Naive B cell (primary cell): ENCODE results near the gene ATF6. TPM values are rescaled to one million over a fixed set of nuclear protein-coding genes. Genes with fewer than 3 reads are reported as not detected.

Experiments
- ATAC-seq, 2 donors: fragments of 150-1000 bp; cut with Tn5 transposase; 2 replicates each; pipeline ENCODE4 v1.10.0; 2021; ENCODE audit warnings: low read depth in 2 of 2, mild to moderate bottlenecking in 2 of 2, moderate library complexity in 2 of 2
- DNase-seq: peaks from one replicate; pipeline ENCODE4 v3.0.0; 2022
- H3K27ac Mint-ChIP-seq, 6 donors: one replicate each; pipeline ENCODE4 v1.8.0; 2020 to 2022; ENCODE audit warnings: mild to moderate bottlenecking in 6 of 6, mixed read lengths in 6 of 6, moderate library complexity in 5 of 6, inconsistent platforms in 2 of 6
- H3K27me3 Mint-ChIP-seq, 3 donors: one replicate each; pipeline ENCODE4 v1.8.0; 2021 to 2022; ENCODE audit warnings: mixed read lengths in 3 of 3, mild to moderate bottlenecking in 1 of 3
- H3K36me3 Mint-ChIP-seq, 2 donors: one replicate each; pipeline ENCODE4 v1.8.0; 2020 to 2022; ENCODE audit warnings: mixed read lengths in 2 of 2, inconsistent platforms in 1 of 2, mild to moderate bottlenecking in 1 of 2
- H3K4me1 Mint-ChIP-seq, 3 donors: one replicate each; pipeline ENCODE4 v1.8.0; 2020 to 2022; ENCODE audit warnings: mixed read lengths in 3 of 3, inconsistent platforms in 1 of 3, mild to moderate bottlenecking in 1 of 3, moderate library complexity in 1 of 3
- H3K4me3 Mint-ChIP-seq, 8 donors: one replicate each; pipeline ENCODE4 v1.8.0; 2020 to 2022; ENCODE audit warnings: mild to moderate bottlenecking in 8 of 8, mixed read lengths in 8 of 8, moderate library complexity in 8 of 8, inconsistent platforms in 2 of 8
- H3K9me3 Mint-ChIP-seq, 7 donors: one replicate each; pipeline ENCODE4 v1.8.0; 2020 to 2022; ENCODE audit warnings: mixed read lengths in 7 of 7, mild to moderate bottlenecking in 5 of 7, inconsistent platforms in 2 of 7, moderate library complexity in 1 of 7
- polyA plus RNA-seq, 6 donors: library from polyadenylated mRNA; unstranded; fragments of 300-500 nt; fragmentation: Illumina TruSeq; gene quantifications; one replicate each; pipeline ENCODE4 v1.2.3, GENCODE V29; 2021; ENCODE audit warnings: low read depth in 6 of 6

The ATF6 gene
- polyA plus RNA-seq, 6 donors from 2014 or later, result 12.0 to 15.3 (median 14.3) TPM

- Mint-ChIP-seq H3K27me3 (peaks cover 21 to 52% (median 32%) of the 10 kb centered on the region in 3 donors), H3K4me3 (no peak overlapping the region), H3K36me3 (no peaks in the 10 kb centered on the region), H3K27ac (no peak overlapping the region), H3K9me3 (no peaks in the 10 kb centered on the region), H3K4me1 (peaks cover 0 to 2% (median 0%) of the 10 kb centered on the region in 3 donors)
- DNase-seq, result no peak
- ATAC-seq, result no peak
These were observed 240.0 kb downstream of the ATF6 start for GRCh38 chr1:162006081-162006480.

- Mint-ChIP-seq H3K27ac (no peak overlapping the region), H3K9me3 (no peaks in the 10 kb centered on the region), H3K4me3 (no peak overlapping the region), H3K36me3 (no peaks in the 10 kb centered on the region), H3K27me3 (peaks cover 21 to 57% (median 32%) of the 10 kb centered on the region in 3 donors), H3K4me1 (peaks cover 0 to 2% (median 0%) of the 10 kb centered on the region in 3 donors)
- ATAC-seq (no peak), DNase-seq (no peak)
These were observed 241.3 kb downstream of the ATF6 start for GRCh38 chr1:162007466-162007865.

GRCh38 chr1:162008799-162009198 is 242.7 kb downstream of the ATF6 start:
- peaks cover 0 to 4% of the 10 kb centered on the region in 2 donors for H3K36me3 Mint-ChIP-seq
- no peaks in the 10 kb centered on the region for H3K4me1 Mint-ChIP-seq
- ATAC-seq (no peak), DNase-seq (no peak)
- peaks cover 22 to 60% (median 28%) of the 10 kb centered on the region in 3 donors for H3K27me3 Mint-ChIP-seq
- H3K27ac Mint-ChIP-seq, result no peak overlapping the region
- no peak overlapping the region for H3K4me3 Mint-ChIP-seq
- H3K9me3 Mint-ChIP-seq, result peaks cover 2 to 10% (median 5%) of the 10 kb centered on the region in 7 donors

- peak overlapping the region in 1 of 6 donors; percentile 48 for H3K27ac Mint-ChIP-seq
- peaks cover 2 to 17% (median 8%) of the 10 kb centered on the region in 7 donors for H3K9me3 Mint-ChIP-seq
- H3K27me3 Mint-ChIP-seq, result peaks cover 21 to 61% (median 25%) of the 10 kb centered on the region in 3 donors
- DNase-seq (no peak), ATAC-seq (no peak)
- no peaks in the 10 kb centered on the region for H3K4me1 Mint-ChIP-seq
- H3K36me3 Mint-ChIP-seq, result peaks cover 0 to 12% of the 10 kb centered on the region in 2 donors
- no peak overlapping the region for H3K4me3 Mint-ChIP-seq
These were observed 243.5 kb downstream of the ATF6 start for GRCh38 chr1:162009501-162010174.

GRCh38 chr1:162010175-162010506 is 244.0 kb downstream of the ATF6 start:
- H3K4me1 Mint-ChIP-seq, result no peaks in the 10 kb centered on the region
- no peak for ATAC-seq
- no peak overlapping the region for H3K27ac Mint-ChIP-seq
- H3K27me3 Mint-ChIP-seq, result peaks cover 16 to 56% (median 20%) of the 10 kb centered on the region in 3 donors
- no peak for DNase-seq
- H3K9me3 Mint-ChIP-seq, result peaks cover 2 to 17% (median 8%) of the 10 kb centered on the region in 7 donors
- peaks cover 0 to 12% of the 10 kb centered on the region in 2 donors for H3K36me3 Mint-ChIP-seq
- no peak overlapping the region for H3K4me3 Mint-ChIP-seq

- ATAC-seq (no peak), DNase-seq (no peak)
- Mint-ChIP-seq H3K27me3 (peaks cover 18 to 60% (median 19%) of the 10 kb centered on the region in 3 donors), H3K4me3 (no peak overlapping the region), H3K4me1 (no peaks in the 10 kb centered on the region), H3K36me3 (peaks cover 0 to 12% of the 10 kb centered on the region in 2 donors), H3K27ac (no peak overlapping the region), H3K9me3 (peaks cover 2 to 17% (median 8%) of the 10 kb centered on the region in 7 donors)
These were observed 245.4 kb downstream of the ATF6 start for GRCh38 chr1:162011337-162012012.

- Mint-ChIP-seq H3K9me3 (peaks cover 2 to 17% (median 8%) of the 10 kb centered on the region in 7 donors), H3K4me3 (no peak overlapping the region), H3K27me3 (peaks cover 11 to 47% (median 27%) of the 10 kb centered on the region in 3 donors), H3K4me1 (no peaks in the 10 kb centered on the region), H3K27ac (no peak overlapping the region), H3K36me3 (peaks cover 0 to 12% of the 10 kb centered on the region in 2 donors)
- ATAC-seq (no peak), DNase-seq (no peak)
These were observed 247.2 kb downstream of the ATF6 start for GRCh38 chr1:162013289-162013688.

Other genes starting within 250 kb of the ATF6 start
- under 1 TPM in 2 of 6 donors, not detected in 4; 0.12 to 0.13 TPM for gene HSPA6, start 241.8 kb upstream of the ATF6 start, polyA plus RNA-seq
- gene FCGR3A, start 216.5 kb upstream of the ATF6 start, polyA plus RNA-seq, result 1 to 10 TPM in 4 of 6 donors, under 1 TPM in 2; 0.33 to 3.1 (median 1.3) TPM
- gene FCGR3B, start 135.1 kb upstream of the ATF6 start, polyA plus RNA-seq, result 1 to 10 TPM in 3 of 6 donors, under 1 TPM in 1, not detected in 2; 0.27 to 9.4 (median 1.1) TPM
- 100 to 1,000 TPM; 232 to 404 (median 304) TPM for gene FCGR2B, start 103.2 kb upstream of the ATF6 start, polyA plus RNA-seq
- gene FCRLA, start 59.1 kb upstream of the ATF6 start, polyA plus RNA-seq, result 1,000 to 10,000 TPM in 1 of 6 donors, 100 to 1,000 TPM in 5; 625 to 1,343 (median 750) TPM
- gene FCRLB, start 44.8 kb upstream of the ATF6 start, polyA plus RNA-seq, result 1 to 10 TPM; 3.9 to 7.3 (median 5.3) TPM
- gene DUSP12, start 16.5 kb upstream of the ATF6 start, polyA plus RNA-seq, result 100 to 1,000 TPM in 1 of 6 donors, 10 to 100 TPM in 5; 58.2 to 109 (median 66.5) TPM